Upper lobe of left lung (tissue), 4 donors: ENCODE results near the gene PDE5A.

Experiments used
- EP300 ChIP-seq, 4 donors: sonication (generic); formaldehyde crosslinking; IDR thresholded peaks; one replicate each; pipeline ENCODE4 v1.5.1; 2017; ENCODE audit warnings: antibody characterized with exemption in 4 of 4, control low read depth in 2 of 4
- TF ChIP-seq, protein P1 (sequence below), 6 experiments: fragments of 450-650 bp in 4 of 6; fragments of 200-600 bp in 2 of 6; sonication (generic) in 2 of 6; IDR thresholded peaks; one replicate each; pipeline ENCODE4 v1.5.1; 2016 to 2019; ENCODE audit warnings: antibody characterized with exemption in 6 of 6

- TF ChIP-seq, protein P1, sequence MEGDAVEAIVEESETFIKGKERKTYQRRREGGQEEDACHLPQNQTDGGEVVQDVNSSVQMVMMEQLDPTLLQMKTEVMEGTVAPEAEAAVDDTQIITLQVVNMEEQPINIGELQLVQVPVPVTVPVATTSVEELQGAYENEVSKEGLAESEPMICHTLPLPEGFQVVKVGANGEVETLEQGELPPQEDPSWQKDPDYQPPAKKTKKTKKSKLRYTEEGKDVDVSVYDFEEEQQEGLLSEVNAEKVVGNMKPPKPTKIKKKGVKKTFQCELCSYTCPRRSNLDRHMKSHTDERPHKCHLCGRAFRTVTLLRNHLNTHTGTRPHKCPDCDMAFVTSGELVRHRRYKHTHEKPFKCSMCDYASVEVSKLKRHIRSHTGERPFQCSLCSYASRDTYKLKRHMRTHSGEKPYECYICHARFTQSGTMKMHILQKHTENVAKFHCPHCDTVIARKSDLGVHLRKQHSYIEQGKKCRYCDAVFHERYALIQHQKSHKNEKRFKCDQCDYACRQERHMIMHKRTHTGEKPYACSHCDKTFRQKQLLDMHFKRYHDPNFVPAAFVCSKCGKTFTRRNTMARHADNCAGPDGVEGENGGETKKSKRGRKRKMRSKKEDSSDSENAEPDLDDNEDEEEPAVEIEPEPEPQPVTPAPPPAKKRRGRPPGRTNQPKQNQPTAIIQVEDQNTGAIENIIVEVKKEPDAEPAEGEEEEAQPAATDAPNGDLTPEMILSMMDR (IDR thresholded peaks at IDR 0.05): no peak
- TF ChIP-seq EP300 (IDR thresholded peaks at IDR 0.05): no peak
These were observed 28.6 kb upstream of the PDE5A start for GRCh38 chr4:119657111-119657611.
